H1 (cell line): ENCODE data around the gene IDUA. TPM values are rescaled to one million over a fixed set of nuclear protein-coding genes. Genes with fewer than 3 reads are reported as not detected.

Experiments used
- CTCF ChIA-PET: fragments of 300-600 bp; sonication (Branson Sonifier 250); formaldehyde crosslinking; loops from one replicate; lab custom pipeline; 2021; ENCODE audit not compliant: partially characterized antibody; lab: Charles Lee
- POLR2A ChIA-PET: fragments of 300-600 bp; sonication (Branson Sonifier 250); formaldehyde crosslinking; loops from one replicate; lab custom pipeline; 2021; ENCODE audit warnings: inconsistent platforms; ENCODE audit not compliant: partially characterized antibody; lab: Charles Lee
- DNase-seq, 2 experiments: peaks; one replicate each; pipeline versions ENCODE4 v3.0.0 to v3.0.0-alpha.2; 2010 to 2022; ENCODE audit warnings: low spot score in 2 of 2, low read depth in 1 of 2, mixed read lengths in 1 of 2
- FAIRE-seq: peaks from 2 replicates; lab custom pipeline; 2011; peaks lifted over from hg19 to GRCh38; lab: Jason Lieb, UNC
- H2AFZ ChIP-seq: 2 replicates; pipeline ENCODE4 v1.8.1; 2012; ENCODE audit warnings: low read length, inconsistent platforms
- H2AK5ac ChIP-seq: 2 replicates; pipeline ENCODE4 v1.6.1; 2013; ENCODE audit warnings: low read depth, low read length
- H2BK120ac ChIP-seq: replicated peaks from 2 replicates; pipeline ENCODE3; 2013; ENCODE audit warnings: low read depth, low read length, inconsistent platforms
- H2BK12ac ChIP-seq: 2 replicates; pipeline ENCODE4 v1.6.1; 2013; ENCODE audit warnings: low read depth, low read length
- H2BK15ac ChIP-seq: 2 replicates; pipeline ENCODE4 v1.6.1; 2013; ENCODE audit warnings: low read length
- H2BK20ac ChIP-seq: 2 replicates; pipeline ENCODE4 v1.6.1; 2013; ENCODE audit warnings: low read length
- H2BK5ac ChIP-seq: 2 replicates; pipeline ENCODE4 v1.6.1; 2013; ENCODE audit warnings: low read depth, low read length
- H3K14ac ChIP-seq: 2 replicates; pipeline ENCODE4 v1.6.1; 2013; ENCODE audit warnings: inconsistent platforms; ENCODE audit not compliant: insufficient read length
- H3K18ac ChIP-seq: 2 replicates; pipeline ENCODE4 v1.6.1; 2013; ENCODE audit warnings: low read length; ENCODE audit errors: extremely low read depth
- H3K23ac ChIP-seq: 2 replicates; pipeline ENCODE4 v1.6.1; 2013; ENCODE audit warnings: inconsistent platforms; ENCODE audit not compliant: insufficient read length
- H3K23me2 ChIP-seq: 2 replicates; pipeline ENCODE4 v1.6.1; 2013; ENCODE audit warnings: low read depth, low read length
- H3K27ac ChIP-seq: 2 replicates; pipeline ENCODE4 v1.6.1; 2011; ENCODE audit warnings: low read depth, low read length, inconsistent platforms
- H3K27me3 ChIP-seq, 4 experiments: replicated peaks in 1 of 4; 1 replicate in 1 of 4; 2 replicates in 3 of 4; pipeline versions ENCODE4 v1.6.1 to v1.8.1; 2011 to 2013; ENCODE audit warnings: low read length in 3 of 4, mild to moderate bottlenecking in 3 of 4, inconsistent platforms in 2 of 4, mixed read lengths in 2 of 4, moderate library complexity in 1 of 4; ENCODE audit not compliant: control insufficient read depth in 3 of 4, insufficient read depth in 3 of 4; ENCODE audit errors: extremely low read depth in 1 of 4
- H3K36me3 ChIP-seq, 4 experiments: 2 replicates each; pipeline versions ENCODE4 v1.6.1 to v1.8.1; 2011 to 2013; ENCODE audit warnings: mild to moderate bottlenecking in 4 of 4, low read length in 3 of 4, moderate library complexity in 2 of 4, control low read depth in 1 of 4, inconsistent platforms in 1 of 4; ENCODE audit not compliant: insufficient read depth in 4 of 4, control insufficient read depth in 2 of 4
- H3K4ac ChIP-seq: replicated peaks from 2 replicates; pipeline ENCODE3; 2013; ENCODE audit warnings: low read length, low read depth, mixed read lengths, inconsistent platforms; ENCODE audit not compliant: insufficient read length
- H3K4me1 ChIP-seq, 4 experiments: replicated peaks in 1 of 4; 1 replicate in 1 of 4; 2 replicates in 3 of 4; pipeline versions ENCODE4 v1.6.1 to v1.8.1; 2011 to 2013; ENCODE audit warnings: low read length in 3 of 4, inconsistent platforms in 2 of 4, mixed read lengths in 1 of 4; ENCODE audit not compliant: insufficient read depth in 4 of 4, control insufficient read depth in 3 of 4
- H3K4me2 ChIP-seq, 2 experiments: 2 replicates each; pipeline versions ENCODE4 v1.6.1 to v1.8.1; 2011 to 2013; ENCODE audit warnings: low read depth in 2 of 2, low read length in 2 of 2, control low read depth in 1 of 2, inconsistent platforms in 1 of 2, mild to moderate bottlenecking in 1 of 2; ENCODE audit not compliant: insufficient read depth in 1 of 2
- H3K4me3 ChIP-seq, 4 experiments: fragments of 200-600, 300-600 bp in 1 of 4; sonication (generic), shearing (Covaris generic), sonication (Bioruptor Twin) in 1 of 4; 2 replicates each; pipeline versions ENCODE4 v1.5.1 to v1.8.1; 2011 to 2016; ENCODE audit warnings: low read length in 4 of 4, low read depth in 3 of 4, control low read depth in 2 of 4, inconsistent platforms in 2 of 4, mild to moderate bottlenecking in 2 of 4, mixed read lengths in 1 of 4, moderate library complexity in 1 of 4; ENCODE audit not compliant: insufficient read depth in 2 of 4; ENCODE audit errors: extremely low read depth in 1 of 4
- H3K56ac ChIP-seq: replicated peaks from 2 replicates; pipeline ENCODE3; 2013; ENCODE audit warnings: low read depth, mild to moderate bottlenecking, mixed read lengths, low read length, inconsistent platforms; ENCODE audit not compliant: insufficient read length
- H3K79me1 ChIP-seq: 2 replicates; pipeline ENCODE4 v1.6.1; 2013; ENCODE audit warnings: low read depth, low read length, control low read depth
- H3K79me2 ChIP-seq, 2 experiments: 2 replicates each; pipeline versions ENCODE4 v1.6.1 to v1.8.1; 2012 to 2013; ENCODE audit warnings: low read length in 2 of 2, mild to moderate bottlenecking in 2 of 2, inconsistent platforms in 1 of 2; ENCODE audit not compliant: insufficient read depth in 2 of 2, control insufficient read depth in 1 of 2
- H3K9ac ChIP-seq, 4 experiments: replicated peaks in 1 of 4; 1 replicate in 1 of 4; 2 replicates in 3 of 4; pipeline versions ENCODE4 v1.6.1 to v1.8.1; 2011 to 2013; ENCODE audit warnings: low read depth in 3 of 4, low read length in 3 of 4, control low read depth in 2 of 4, mild to moderate bottlenecking in 2 of 4, moderate library complexity in 2 of 4, inconsistent platforms in 1 of 4; ENCODE audit errors: extremely low read depth in 1 of 4
- H3K9me3 ChIP-seq, 2 experiments: 2 replicates each; pipeline versions ENCODE4 v1.6.1 to v1.8.1; 2012 to 2013; ENCODE audit warnings: mild to moderate bottlenecking in 2 of 2, moderate library complexity in 2 of 2, control low read depth in 1 of 2, inconsistent platforms in 1 of 2, low read depth in 1 of 2, low read length in 1 of 2, mixed read lengths in 1 of 2; ENCODE audit not compliant: insufficient read depth in 2 of 2
- H4K20me1 ChIP-seq, 2 experiments: replicated peaks in 1 of 2; 2 replicates each; pipeline versions ENCODE3 to v1.8.1; 2011 to 2013; ENCODE audit warnings: inconsistent platforms in 2 of 2, low read length in 2 of 2, mild to moderate bottlenecking in 1 of 2; ENCODE audit not compliant: insufficient read depth in 2 of 2, control insufficient read depth in 1 of 2
- H4K5ac ChIP-seq: 2 replicates; pipeline ENCODE4 v1.6.1; 2013; ENCODE audit warnings: low read length, low read depth, mixed read lengths, inconsistent platforms; ENCODE audit not compliant: insufficient read length
- H4K8ac ChIP-seq: 2 replicates; pipeline ENCODE4 v1.8.0; 2013; ENCODE audit warnings: mild to moderate bottlenecking, moderate library complexity, low read length, inconsistent platforms; ENCODE audit not compliant: insufficient read depth; ENCODE audit errors: extremely low read depth
- H4K91ac ChIP-seq: replicated peaks from 2 replicates; pipeline ENCODE3; 2013; ENCODE audit warnings: low read length, mixed read lengths, inconsistent platforms; ENCODE audit not compliant: insufficient read length
- CBX5 ChIP-seq: fragments of 300-800, 300-1000 bp; sonication (generic); IDR thresholded peaks from 2 replicates; pipeline ENCODE4 v1.7.1; 2016; ENCODE audit warnings: antibody characterized with exemption, low read length, low read depth
- CHD2 ChIP-seq: IDR thresholded peaks from 2 replicates; pipeline ENCODE4 v1.6.1; 2012; ENCODE audit warnings: low read length, improper control_type of control experiment
- CTBP2 ChIP-seq: IDR thresholded peaks from 2 replicates; pipeline ENCODE4 v1.7.0; 2011; ENCODE audit warnings: borderline replicate concordance, mild to moderate bottlenecking, moderate library complexity, mixed read lengths, low read length; ENCODE audit not compliant: insufficient read depth, insufficient read length
- EGR1 ChIP-seq: IDR thresholded peaks from 2 replicates; pipeline ENCODE4 v1.6.1; 2011; ENCODE audit warnings: low read depth, low read length, borderline replicate concordance
- JUN ChIP-seq: IDR thresholded peaks from 2 replicates; pipeline ENCODE4 v1.6.1; 2011; ENCODE audit warnings: low read depth, mild to moderate bottlenecking, improper control_type of control experiment, low read length
- PHF8 ChIP-seq: fragments of 200-600 bp; sonication (generic); conservative IDR thresholded peaks from 2 replicates; pipeline ENCODE4 v1.7.1; 2012; ENCODE audit warnings: low read depth, mild to moderate bottlenecking, inconsistent platforms, low read length, moderate library complexity
- POLR2AphosphoS5 ChIP-seq: IDR thresholded peaks from 2 replicates; pipeline ENCODE4 v1.6.1; 2011; ENCODE audit warnings: low read depth, low read length
- RNF2 ChIP-seq: fragments of 200-900, 300-1000 bp; sonication (generic); IDR thresholded peaks from 2 replicates; pipeline ENCODE4 v1.7.1; 2016; ENCODE audit warnings: borderline replicate concordance, low read depth, mild to moderate bottlenecking, antibody characterized with exemption, low read length; ENCODE audit not compliant: poor library complexity, severe bottlenecking; ENCODE audit errors: missing control alignments
- SAP30 ChIP-seq: fragments of 300-600 bp; sonication (generic); IDR thresholded peaks from 2 replicates; pipeline ENCODE4 v1.7.1; 2012; ENCODE audit warnings: low read length, moderate library complexity, mild to moderate bottlenecking, inconsistent platforms; ENCODE audit not compliant: insufficient read depth, insufficient replicate concordance
- SP2 ChIP-seq: IDR thresholded peaks from 2 replicates; pipeline ENCODE4 v1.6.1; 2012; ENCODE audit warnings: mild to moderate bottlenecking, low read length, inconsistent platforms
- TAF7 ChIP-seq: optimal IDR thresholded peaks from 2 replicates; pipeline ENCODE3; 2011; ENCODE audit warnings: low read depth, mild to moderate bottlenecking, inconsistent platforms, low read length, moderate library complexity, borderline replicate concordance
- WGBS, 2 experiments: shearing (Covaris generic) in 1 of 2; methylation state at CpG; one replicate each; pipeline versions ENCODE4 v1.1.6 to v1.1.7; 2013 to 2015; ENCODE audit warnings: low lambda C conversion rate in 2 of 2, mixed read lengths in 2 of 2, inconsistent platforms in 1 of 2, low coverage in 1 of 2, missing lambda C conversion rate in 1 of 2; ENCODE audit not compliant: insufficient replicate concordance in 2 of 2, insufficient coverage in 1 of 2, insufficient read length in 1 of 2; ENCODE audit errors: extremely low coverage in 1 of 2, missing lambda C conversion rate in 1 of 2; 5-methylcytosine and 5-hydroxymethylcytosine counted together
- polyA plus RNA-seq, 7 experiments: library from polyadenylated mRNA; depleted of rRNA in 3 of 7; stranded (reverse) in 5 of 7; unstranded in 2 of 7; fragments of >200 nt in 5 of 7; fragments of 200-250 nt in 2 of 7; gene quantifications; 1 replicate in 5 of 7; 2 replicates in 1 of 7; 4 replicates in 1 of 7; pipeline versions ENCODE4 v1.2.1 to v1.2.3, GENCODE V29; 2011 to 2013; ENCODE audit warnings: missing spikeins in 2 of 7, mixed read lengths in 2 of 7
- total RNA-seq: library from RNA; stranded (reverse); fragmentation: NEBNext Ultra II Directional; extraction: Animal tissue kit (Norgen Biotek cat#: 25700); gene quantifications from 2 replicates; pipeline ENCODE4 v1.2.1, GENCODE V29; 2021
- TF ChIP-seq, protein P1 (sequence below): IDR thresholded peaks from 2 replicates; pipeline ENCODE4 v1.6.1; 2012; ENCODE audit warnings: inconsistent platforms

IDUA gene
- total and polyA plus RNA-seq, 2 of the 8 experiments (the other 6 are each of a cell fraction or from before 2014, with no cell fraction given) = 2.8 to 4.8 TPM

DNA sequence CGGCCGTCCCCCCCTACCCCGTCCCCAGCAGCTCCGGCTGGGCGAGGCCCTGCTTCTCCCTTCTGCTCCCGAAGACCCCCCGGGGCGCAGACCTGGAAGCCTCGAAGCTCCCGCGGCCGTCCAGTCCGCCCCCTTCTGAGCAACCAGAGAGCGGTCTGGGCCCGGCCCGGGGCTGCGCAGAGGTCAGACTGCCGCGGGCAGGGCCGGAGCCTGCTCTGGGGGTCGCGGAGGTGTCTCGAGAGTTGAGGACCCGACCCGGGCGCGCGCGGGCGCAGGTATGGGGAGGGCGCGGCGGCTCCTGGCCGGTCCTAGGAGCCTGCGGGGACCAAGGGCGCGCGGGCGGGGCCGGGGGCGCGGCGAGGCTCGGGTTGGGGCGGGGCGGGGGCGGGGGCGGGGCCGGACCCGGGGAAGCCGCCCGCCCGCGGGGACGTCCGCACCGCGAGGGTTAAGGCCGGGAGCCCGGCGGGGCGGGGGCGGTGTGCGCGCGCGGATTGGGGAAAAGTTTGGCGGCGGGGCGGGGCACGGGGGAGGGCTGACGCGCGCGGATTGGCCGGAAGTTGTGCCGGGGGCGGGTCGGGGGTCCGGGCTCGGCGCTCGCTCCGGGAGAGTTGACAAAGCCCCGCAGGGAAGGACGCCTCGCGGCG, 24.3 kb downstream of the IDUA start, which contains the start of gene FGFRL1:
Gene FGFRL1 (plus strand): TSS at position 605 of the 644 bp plus-strand sequence. CDS start 860 bp downstream, outside the sequence.
- Histone ChIP-seq H3K14ac (no peak within 1 kb of the TSS), H3K79me1 (no peaks in the 10 kb centered on the region), H2BK15ac (no peak within 1 kb of the TSS), H2BK120ac (no peak within 1 kb of the TSS), H3K4ac (no peak within 1 kb of the TSS), H4K91ac (no peak within 1 kb of the TSS), H4K5ac (no peak within 1 kb of the TSS), H3K27me3 (peaks cover 22 to 52% (median 46%) of the 10 kb centered on the region in 4 experiments), H2BK20ac (no peak within 1 kb of the TSS), H3K9ac (peak within 1 kb of the TSS in 1 of 4 experiments; percentile 44; a peak in 1 of 7 replicates), H3K18ac (no peak within 1 kb of the TSS), H2AFZ (no peak within 1 kb of the TSS), H3K79me2 (no peaks in the 10 kb centered on the region), H2AK5ac (no peak within 1 kb of the TSS), H3K23me2 (peaks cover 18% of the 10 kb centered on the region; the same call in 1 of the 2 replicates), H3K23ac (no peak within 1 kb of the TSS), H3K9me3 (no peaks in the 10 kb centered on the region), H4K20me1 (peaks cover 3 to 20% of the 10 kb centered on the region in 2 experiments), H2BK5ac (no peak within 1 kb of the TSS), H3K4me1 (peaks cover 0 to 14% (median 10%) of the 10 kb centered on the region in 4 experiments; a peak in 6 of 7 replicates), H3K36me3 (no peaks in the 10 kb centered on the region), H2BK12ac (no peak within 1 kb of the TSS), H3K4me2 (peak within 1 kb of the TSS; percentile 81 to 94), H3K4me3 (peak within 1 kb of the TSS; percentile 35 to 72 (median 36); a peak in 6 of 8 replicates), H3K56ac (no peak within 1 kb of the TSS), H4K8ac (0 out of 2 replicates have a peak within 1 kb of the TSS, but pooled peaks have one; percentile 71), H3K27ac (no peak within 1 kb of the TSS)
- no peak for FAIRE-seq
- CTCF ChIA-PET = interaction anchor here (0.7 to 0.9 kb wide), 2 partner anchors 32 to 40 kb away, joined by 3 read pairs; no protein-coding TSS in a partner anchor
- 5% methylated on average over 11 of the region's 89 CpGs; no CpG with 5 or more reads in 1 of the 2 experiments for WGBS, 2 experiments
- peak in 1 of 2 experiments; percentile 91 for DNase-seq
- POLR2A ChIA-PET = no interaction called here
- no peak for TF ChIP-seq CHD2
- TF ChIP-seq POLR2AphosphoS5 = no peak
- no peak for TF ChIP-seq JUN
- TF ChIP-seq CBX5 = no peak
- TF ChIP-seq RNF2 = no peak
- no peak for TF ChIP-seq CTBP2
- no peak for TF ChIP-seq SAP30
- no peak for TF ChIP-seq PHF8
- TF ChIP-seq, protein P1, sequence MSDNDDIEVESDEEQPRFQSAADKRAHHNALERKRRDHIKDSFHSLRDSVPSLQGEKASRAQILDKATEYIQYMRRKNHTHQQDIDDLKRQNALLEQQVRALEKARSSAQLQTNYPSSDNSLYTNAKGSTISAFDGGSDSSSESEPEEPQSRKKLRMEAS = no peak
- no peak for TF ChIP-seq EGR1
- TF ChIP-seq TAF7 = no peak
- no peak for TF ChIP-seq SP2
